PC-3 (cell line): ENCODE data around the gene PTPA.

Source experiments
- EZH2 ChIP-seq: fragments of 300-600 bp; sonication (generic); IDR thresholded peaks from one replicate; pipeline ENCODE4 v1.6.1; 2017; ENCODE audit warnings: antibody characterized with exemption, mild to moderate bottlenecking, low read length; ENCODE audit not compliant: unreplicated experiment
- EZH2phosphoT487 ChIP-seq: fragments of 300-600 bp; sonication (generic); IDR thresholded peaks from 2 replicates; pipeline ENCODE4 v1.6.1; 2018; ENCODE audit warnings: mild to moderate bottlenecking, antibody characterized with exemption, low read length, borderline replicate concordance
- TF ChIP-seq, protein P1 (sequence below): fragments of 300-600 bp; sonication (generic); conservative IDR thresholded peaks from 2 replicates; pipeline ENCODE4 v1.5.1; 2017; ENCODE audit warnings: antibody characterized with exemption, low read depth, mild to moderate bottlenecking, low read length

DNA sequence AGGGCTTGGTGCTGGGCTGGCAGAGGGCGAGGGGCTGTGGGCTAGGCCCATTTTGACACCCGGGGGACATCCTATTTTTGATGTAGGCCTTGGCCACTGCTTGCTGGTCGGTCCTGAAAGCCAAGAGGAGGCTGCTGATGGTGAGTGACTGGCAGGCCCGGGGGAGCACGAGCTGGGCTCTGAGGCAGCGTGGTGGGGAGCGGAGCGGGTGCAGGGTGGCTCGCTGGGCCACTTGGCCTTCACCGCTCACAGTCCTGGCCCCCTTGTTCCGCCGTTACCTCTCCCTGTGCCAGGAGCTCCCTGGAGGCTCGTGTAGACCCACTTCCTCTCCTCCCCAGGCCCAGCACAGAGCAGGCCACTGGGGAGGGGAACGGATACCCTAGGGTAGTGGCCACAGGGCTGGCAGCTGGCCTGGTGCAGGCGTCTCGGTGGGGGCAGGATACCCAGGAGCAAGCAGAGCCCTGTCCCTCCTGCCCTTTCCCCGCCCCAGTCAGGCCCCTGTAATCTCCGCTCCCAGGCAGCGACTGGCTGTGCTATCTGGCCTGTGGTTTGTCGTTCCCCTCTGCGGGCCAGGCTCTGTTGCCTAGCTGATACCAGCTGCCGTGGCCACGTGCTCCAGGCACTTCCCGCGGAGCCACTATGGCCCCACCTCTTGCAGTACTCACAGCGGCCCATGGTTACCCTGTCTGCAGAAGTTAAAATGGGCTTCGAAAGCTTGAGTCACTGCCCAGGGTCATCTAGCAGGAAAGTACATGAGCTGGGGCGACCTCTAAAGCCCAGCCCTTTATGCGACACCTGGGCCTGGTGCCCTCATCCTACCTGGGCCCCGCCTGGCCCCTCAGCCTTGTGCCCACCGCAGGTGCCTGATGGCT is 42.0 kb upstream of the PTPA start:
- TF ChIP-seq, protein P1, sequence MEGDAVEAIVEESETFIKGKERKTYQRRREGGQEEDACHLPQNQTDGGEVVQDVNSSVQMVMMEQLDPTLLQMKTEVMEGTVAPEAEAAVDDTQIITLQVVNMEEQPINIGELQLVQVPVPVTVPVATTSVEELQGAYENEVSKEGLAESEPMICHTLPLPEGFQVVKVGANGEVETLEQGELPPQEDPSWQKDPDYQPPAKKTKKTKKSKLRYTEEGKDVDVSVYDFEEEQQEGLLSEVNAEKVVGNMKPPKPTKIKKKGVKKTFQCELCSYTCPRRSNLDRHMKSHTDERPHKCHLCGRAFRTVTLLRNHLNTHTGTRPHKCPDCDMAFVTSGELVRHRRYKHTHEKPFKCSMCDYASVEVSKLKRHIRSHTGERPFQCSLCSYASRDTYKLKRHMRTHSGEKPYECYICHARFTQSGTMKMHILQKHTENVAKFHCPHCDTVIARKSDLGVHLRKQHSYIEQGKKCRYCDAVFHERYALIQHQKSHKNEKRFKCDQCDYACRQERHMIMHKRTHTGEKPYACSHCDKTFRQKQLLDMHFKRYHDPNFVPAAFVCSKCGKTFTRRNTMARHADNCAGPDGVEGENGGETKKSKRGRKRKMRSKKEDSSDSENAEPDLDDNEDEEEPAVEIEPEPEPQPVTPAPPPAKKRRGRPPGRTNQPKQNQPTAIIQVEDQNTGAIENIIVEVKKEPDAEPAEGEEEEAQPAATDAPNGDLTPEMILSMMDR, result no peak
- TF ChIP-seq EZH2 (no peak), EZH2phosphoT487 (no peak)
